Globus pallidus (tissue), 1 donor: ENCODE measurements around the gene PALS1.

ENCODE experiments used
- DNase-seq: peaks from one replicate; pipeline ENCODE4 v3.0.0-alpha.2; 2015; ENCODE audit warnings: low spot score

PALS1 gene

GRCh38 chr14:67241411-67242167, at the start of gene PALS1:
Gene PALS1 (plus strand): TSS chr14:67241435. CDS start chr14:67279171, 37,736 bp downstream.
- DNase-seq: peak; percentile 64

GRCh38 chr14:67191768-67192290, 49.4 kb upstream of the PALS1 start:
- DNase-seq: peak; percentile 27

GRCh38 chr14:67192366-67192765, 48.9 kb upstream of the PALS1 start:
- no peak for DNase-seq

GRCh38 chr14:67195279-67195678, 46.0 kb upstream of the PALS1 start:
- DNase-seq: no peak

GRCh38 chr14:67199016-67199415, 42.2 kb upstream of the PALS1 start:
- DNase-seq: no peak

- DNase-seq: no peak
Measured at GRCh38 chr14:67207810-67208209, 33.4 kb upstream of the PALS1 start.

DNA sequence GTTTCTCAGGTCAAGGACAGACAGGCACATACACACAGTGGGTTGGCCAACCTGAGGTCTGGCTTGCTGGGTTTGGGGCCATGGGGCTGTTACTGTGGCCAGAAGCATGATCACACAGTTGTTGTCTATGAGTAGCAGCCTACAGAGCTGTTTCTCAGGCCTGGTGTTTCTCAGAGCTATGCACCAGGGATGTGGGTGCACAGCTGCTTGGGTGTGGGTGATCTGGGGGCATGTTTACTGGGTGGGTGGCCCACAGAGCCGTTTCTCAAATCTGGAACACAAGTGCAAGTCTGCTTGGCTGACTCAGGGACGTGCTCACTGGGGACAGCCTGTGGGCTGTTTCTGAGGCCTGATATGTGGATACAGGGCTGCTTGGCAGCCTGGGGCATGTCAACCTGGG, 23.1 kb upstream of the PALS1 start:
- DNase-seq: no peak

DNA sequence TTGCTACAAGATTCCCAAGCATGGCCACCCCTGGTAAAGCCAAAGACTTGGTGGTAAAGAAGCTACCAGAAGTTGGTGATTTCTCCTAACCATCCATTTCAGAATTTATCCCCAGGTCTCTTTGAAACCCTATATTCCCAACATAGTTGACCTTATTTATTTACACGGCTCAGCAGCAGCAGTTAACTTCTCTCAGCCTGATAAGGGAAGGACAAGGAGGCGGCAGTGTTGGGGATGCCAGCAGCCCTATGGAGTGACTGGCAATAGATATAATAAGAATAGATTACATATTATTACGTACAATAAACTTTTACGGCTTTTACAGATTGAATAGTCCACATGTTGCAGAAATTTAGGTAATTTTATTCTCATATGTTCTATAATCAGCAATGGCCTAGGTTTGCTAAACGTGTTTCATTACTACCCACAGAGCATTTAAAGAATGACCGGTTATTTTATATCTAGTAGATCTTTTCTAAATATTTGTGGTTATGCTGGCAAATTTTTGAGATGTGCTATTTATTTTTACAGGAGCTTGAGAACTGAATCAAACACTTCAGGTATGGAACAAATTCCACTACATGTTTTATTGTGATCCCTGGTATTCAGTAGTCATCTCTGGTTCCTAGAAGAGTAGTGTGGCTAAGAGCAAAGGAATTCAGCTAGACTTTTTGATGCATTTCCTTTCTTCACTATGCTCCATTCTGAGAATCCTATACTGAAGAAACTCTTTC, 19.8 kb upstream of the PALS1 start:
- no peak for DNase-seq

GRCh38 chr14:67221982-67222328, 19.3 kb upstream of the PALS1 start:
- DNase-seq: no peak

DNA sequence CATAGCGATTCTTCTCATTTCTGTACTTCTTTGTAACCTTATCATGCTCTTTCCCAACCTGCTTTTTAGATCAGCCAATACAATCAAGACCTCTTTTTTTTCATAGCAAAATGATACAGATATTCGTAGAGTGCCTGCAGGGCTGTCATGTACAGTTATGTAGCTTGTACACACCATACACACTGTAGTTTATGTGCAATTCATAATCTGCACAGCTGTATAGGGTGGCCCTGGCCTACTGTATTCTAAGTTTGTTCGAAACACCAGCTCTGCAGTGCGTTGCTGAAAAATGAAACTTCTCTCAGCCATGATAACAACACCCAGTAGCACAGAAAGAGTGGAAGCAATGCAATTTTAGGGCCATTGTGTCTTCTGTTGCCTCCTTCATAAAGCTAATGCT, 15.7 kb upstream of the PALS1 start:
- DNase-seq: no peak

DNA sequence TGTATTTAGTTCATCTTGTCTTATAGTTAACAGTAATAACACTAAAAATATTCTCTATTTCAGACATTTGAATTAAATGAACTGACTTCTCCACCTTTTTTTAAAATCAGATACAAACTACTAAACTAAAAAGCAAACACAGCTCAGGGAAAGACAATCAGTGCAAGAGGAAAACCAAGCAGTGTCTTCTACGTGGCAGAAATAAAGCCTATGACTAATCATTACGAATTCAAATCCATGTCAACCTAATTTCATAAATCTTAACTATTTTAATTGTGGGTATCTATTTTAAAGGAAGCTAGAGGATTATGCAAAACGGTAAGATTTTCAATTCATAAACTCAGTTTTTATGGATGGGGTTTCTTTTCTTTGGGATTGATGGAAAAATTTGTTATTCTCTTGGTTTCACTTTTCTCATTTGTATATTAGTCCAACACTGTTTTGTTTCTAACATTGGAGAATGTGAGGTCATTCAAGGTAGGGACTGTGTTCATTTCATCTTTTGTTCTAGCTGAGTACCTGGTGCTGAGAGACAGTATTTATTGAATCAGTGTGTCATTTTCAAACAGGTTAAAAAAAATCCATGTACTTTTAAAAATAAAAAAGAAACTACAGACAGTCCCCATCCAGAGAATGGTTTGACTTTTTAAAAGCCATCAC, 12.8 kb upstream of the PALS1 start:
- DNase-seq: no peak

DNA sequence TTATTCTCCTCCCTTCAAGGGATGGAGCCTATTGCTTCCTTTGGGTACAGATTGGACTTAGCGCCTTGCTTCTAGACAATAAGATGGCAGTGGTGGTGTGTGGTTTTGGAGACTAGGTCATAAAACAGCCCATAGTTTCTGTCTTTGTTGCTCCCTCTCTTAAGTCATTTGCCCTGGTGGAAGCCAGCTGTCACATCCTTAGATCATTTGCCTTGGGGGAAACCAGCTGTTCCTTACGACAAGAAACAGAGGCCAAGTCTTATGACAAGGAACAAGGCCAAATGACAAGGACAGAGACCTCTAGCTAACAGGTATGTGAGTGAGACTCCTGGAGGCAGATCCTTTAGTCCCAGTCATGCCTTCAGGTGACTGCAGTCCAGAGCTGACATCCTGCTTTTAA, 9.2 kb upstream of the PALS1 start:
- DNase-seq: no peak

- DNase-seq: no peak
Measured at GRCh38 chr14:67232621-67233020, 8.6 kb upstream of the PALS1 start.

DNA sequence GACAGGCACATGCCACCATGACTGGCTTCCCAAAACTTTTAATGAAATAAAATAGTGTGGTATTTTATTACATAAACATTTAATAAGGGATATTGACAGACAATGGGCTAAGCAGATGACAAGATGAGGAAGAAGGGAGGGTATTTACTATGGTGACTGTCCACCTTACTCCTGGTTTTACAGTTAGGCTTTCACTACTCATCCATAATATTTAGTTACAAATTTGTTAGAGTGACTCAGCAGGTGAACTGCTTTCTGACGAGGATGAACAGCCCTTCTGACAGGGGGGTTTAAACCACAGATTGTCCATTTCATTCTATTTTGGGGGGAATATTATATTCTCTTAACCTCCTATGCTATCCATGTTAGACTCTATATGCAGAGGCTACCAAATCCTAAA, 3.6 kb upstream of the PALS1 start:
- DNase-seq: no peak

- no peak for DNase-seq
Measured at GRCh38 chr14:67239582-67239981, 1.7 kb upstream of the PALS1 start.

- DNase-seq: peak; percentile 60
Measured at GRCh38 chr14:67240168-67240932, 885 bp upstream of the PALS1 start.

DNA sequence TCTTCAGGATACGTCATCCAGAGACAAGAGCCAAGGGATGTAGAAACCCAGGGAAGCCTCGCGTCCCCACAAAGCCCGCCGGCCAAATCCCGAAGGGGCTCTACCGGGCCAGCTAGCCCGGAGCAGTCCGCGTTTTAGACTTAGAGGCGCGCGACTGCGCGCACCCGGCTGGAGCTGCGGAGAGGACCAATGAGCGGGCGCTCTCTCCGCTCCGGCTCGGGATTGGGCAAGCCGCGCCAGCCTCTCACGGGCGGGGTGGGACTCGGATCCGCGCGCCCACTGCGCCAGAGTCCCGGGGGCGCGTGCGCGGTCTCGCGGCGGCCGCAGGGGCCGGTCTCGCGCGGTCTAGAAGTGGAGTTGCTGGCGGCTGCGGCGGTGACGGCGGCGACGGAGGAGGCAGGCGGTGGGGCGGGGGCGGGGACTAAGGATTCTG, 241 bp upstream of the PALS1 start:
- DNase-seq: peak; percentile 96

DNA sequence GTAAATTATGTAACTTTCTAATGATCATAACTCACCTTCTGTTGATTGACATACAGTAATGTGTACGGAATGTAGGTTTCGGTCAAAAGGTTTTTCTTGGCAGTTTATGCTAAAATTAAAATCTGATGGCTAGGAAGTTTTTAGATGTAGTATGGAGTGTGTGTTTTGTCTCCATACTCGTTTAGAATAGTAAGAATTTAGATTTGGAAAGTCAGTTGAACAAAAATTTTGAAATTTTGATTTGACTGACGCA, 859 bp downstream of the PALS1 start:
- DNase-seq: no peak

DNA sequence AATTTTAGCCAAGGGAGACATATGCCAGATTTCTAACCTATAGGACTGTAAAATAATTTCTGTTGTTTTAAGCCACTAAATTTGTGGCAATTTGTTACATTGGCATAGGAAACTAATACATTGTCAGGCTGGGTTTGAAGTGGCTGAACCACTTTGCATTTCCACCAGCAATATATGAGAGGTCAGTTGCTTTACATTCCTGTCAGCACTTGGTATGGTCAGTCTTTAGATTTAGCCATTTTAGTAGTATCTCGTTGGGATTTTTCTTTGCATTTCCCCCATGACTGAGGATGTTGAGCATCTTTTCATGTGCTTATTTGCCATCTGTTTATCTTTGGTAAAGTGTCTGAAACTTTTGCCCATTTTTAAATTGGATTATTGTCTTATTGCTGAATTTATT, 3.9 kb downstream of the PALS1 start:
- no peak for DNase-seq

DNA sequence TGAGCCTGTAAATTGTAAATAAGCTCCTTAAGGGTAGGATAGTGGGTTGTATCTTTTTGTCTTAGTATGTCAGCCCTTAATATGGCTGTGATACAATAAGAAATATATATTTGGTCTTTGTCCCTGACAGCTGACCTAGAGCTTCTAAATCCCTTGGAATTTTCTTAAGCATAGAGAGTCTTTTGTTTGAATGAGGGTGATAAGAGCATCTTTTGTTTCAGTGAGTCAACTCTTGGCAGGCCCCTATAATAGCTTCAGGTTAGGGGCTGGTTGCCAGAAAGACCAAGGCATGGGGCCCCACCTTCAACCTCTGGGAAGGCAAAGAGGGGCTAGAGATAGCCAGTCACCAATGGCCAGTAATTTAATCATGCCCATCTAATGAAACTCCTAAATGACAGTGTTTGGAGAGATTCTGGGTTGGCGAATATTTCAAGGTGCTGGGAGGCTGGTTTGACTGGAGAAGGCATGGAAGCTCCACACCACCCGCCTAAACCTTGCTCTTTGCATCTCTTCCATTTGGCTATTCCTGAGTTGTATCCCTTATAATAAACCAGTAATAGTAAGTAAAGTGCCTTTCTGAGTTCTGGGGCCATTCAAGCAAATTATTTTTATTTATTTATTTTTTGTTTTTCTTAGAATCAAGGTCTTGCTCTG, 10.5 kb downstream of the PALS1 start:
- no peak for DNase-seq

DNA sequence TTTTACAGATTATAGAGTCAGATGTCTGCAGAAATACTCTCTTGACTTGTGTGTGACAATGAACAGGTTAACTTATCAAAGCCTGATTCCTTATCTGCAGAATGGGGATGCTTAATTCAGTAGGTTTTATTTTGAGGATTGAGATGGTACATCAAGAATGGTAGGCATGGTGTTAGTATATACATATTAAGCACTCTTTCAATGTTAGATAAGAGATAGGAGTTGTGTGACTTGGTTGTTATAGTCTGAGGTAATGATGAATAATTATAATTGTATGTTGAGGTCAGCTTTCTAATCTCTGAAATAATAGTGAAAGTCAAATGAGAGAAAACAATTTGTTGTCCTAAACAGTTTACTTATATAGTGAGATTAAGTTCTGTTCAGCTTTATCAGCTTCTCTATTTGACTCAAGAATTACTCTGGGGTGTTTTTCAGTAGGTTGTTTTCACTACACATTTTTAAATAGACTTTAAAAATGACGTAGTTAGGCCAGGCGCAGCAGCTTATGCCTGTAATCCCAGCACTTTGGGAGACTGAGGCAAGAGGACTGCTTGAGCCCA, 11.9 kb downstream of the PALS1 start:
- no peak for DNase-seq

DNA sequence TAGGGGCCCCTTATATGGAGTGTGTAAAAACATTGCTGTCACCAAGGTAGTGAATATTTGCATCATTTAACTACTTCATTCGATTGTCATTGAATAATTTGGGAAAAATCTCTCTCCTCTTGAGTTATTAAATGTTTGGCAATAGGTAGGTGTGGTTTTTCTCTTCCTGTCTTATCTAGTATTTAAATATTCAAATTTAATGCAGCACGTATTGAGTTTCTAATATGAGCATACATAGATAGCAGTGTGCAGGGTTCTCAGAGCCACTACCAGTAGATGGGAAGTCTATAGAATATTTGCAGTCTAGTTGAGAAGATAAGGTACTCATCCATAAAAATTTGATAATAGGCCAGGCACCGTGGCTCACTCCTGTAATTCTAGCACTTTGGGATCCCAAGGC, 16.7 kb downstream of the PALS1 start:
- no peak for DNase-seq
